NCI-H774 (cell line): ENCODE data around the gene TMEM144.
"Not testable (repeated sequence)": the region's sequence is repeated elsewhere in the genome, so short reads cannot be mapped to it uniquely, and the experiment has no call there.

ENCODE experiments used
- DNase-seq: peaks from one replicate; lab custom pipeline; 2025; lab: John Stamatoyannopoulos, UW

The TMEM144 gene

DNA sequence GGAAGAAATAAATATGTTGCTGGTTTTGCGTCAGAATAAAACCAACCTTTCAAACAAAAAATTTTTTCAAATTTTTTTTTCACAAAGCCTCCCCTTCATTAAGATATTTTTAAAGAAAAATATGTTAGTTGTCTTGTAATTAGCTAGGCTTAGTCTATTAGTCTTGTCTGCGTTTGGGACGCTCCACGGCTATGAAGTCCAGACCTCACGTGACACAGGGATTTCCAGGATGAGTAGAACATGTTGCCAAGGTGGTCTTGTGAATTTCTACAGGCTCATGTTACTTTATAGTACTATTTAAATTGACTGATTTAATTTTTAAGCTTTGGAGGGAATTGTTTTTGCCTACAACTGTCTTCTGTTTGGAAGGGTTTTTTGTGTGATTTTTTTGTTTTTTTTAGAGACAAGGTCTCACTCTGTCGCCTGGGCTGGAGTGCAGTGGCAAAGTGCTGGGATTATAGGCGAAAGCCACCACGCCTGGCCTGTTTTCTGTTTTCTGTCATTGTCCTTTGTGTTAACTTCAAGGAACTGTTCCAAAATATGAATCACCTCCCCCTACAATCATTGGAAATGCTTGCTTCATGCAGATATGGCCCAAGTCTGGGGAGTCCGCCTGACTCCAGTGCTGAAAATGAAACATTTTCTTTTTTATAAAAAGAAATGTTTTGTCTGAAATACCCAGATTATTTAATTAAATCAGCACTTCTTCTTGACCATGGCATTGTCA lies 26.2 kb downstream of the TMEM144 start:
- DNase-seq, result no peak

DNA sequence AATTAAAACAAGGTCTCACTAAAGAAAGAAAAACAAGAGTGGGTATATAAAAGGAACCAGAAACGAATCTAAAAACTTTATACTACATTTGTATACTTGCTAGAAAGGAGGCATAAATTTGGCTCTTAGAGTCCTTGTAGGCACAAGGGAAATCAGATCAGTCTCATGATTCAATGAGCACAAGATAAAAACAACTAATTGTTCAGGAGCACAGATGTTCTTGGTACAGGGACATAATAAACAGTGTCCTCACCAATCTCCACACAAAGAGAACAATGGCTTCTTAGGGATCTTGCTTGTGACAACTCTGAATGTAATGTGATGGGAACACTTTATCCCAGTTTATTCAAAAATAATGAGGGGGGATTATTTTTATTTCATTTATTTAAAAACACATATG lies 28.3 kb downstream of the TMEM144 start:
- no peak for DNase-seq

GRCh38 chr4:158239196-158239595 lies 28.9 kb downstream of the TMEM144 start:
- no peak for DNase-seq

DNA sequence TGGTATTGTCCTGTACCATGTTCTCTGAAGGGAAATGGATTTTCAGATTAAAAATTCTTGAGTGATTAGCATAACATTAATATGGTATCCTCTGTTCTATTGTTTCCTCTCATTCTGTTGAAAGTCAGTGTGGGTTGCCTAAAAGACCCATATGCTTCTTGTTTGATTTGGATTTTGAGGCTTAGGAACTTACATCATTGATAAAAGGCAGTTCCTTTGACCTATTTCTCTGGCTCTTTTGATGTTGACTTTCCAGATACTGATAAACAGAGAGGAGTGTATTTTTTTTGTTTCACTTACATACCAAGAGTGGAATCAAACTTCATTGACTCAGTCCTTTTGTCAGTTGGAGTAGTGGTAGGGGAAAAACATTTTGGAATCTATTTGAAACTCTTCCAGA lies 32.8 kb downstream of the TMEM144 start:
- no peak for DNase-seq

GRCh38 chr4:158250321-158250720 lies 40.0 kb downstream of the TMEM144 start:
- no peak for DNase-seq

- no peak for DNase-seq
Measured at GRCh38 chr4:158253350-158253980, 43.2 kb downstream of the TMEM144 start.

DNA sequence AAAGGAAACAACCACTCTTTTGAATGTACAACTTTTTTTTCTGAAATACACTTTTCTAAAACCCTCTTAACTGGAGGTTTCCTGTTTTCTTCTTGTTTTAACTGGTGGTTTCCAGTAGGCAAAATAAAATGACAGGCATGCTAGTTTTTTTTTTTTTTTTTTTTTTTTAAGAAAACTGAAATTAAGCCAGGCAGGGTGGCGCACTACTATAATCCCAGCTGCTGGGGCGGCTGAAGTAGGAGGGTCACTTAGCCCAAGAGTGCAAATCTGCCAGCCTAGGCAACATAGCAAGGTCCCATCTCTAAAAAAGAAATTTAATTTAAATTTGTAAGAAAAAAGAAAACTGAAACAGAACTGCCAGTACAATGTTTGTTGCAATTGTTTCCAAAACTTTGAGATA lies 44.0 kb downstream of the TMEM144 start:
- DNase-seq, result no peak

- DNase-seq, result peak; percentile 6
Measured at GRCh38 chr4:158255727-158256324, 45.5 kb downstream of the TMEM144 start.

DNA sequence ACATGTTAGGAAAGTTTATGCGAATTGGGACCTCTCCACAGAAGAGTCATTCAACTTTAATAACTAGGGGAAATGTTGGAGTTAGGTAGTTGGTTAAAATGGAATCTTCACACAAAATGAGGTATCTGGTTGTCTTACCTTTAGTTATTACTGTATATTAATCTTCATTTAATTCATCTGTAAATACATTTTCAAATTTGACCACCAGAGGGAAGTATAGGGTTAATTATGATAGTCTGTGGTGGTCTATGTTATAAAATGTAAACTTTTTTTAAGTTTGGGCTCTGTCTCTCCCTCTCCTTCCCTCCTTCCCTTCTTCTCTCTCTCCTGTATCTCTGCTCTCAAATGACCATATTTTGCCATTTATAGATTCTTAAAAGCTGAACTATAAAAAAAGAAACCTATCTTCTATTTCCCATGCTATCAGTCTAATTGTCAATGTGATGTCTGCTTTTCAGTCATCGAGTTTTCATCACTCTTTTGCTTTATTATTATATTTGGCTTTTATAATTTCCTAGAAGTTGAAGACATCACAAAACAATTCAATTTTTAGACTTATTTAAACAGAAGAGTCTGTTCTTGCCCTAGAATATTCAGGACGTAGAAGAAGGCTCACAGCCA lies 49.8 kb downstream of the TMEM144 start:
- DNase-seq, result no peak

DNA sequence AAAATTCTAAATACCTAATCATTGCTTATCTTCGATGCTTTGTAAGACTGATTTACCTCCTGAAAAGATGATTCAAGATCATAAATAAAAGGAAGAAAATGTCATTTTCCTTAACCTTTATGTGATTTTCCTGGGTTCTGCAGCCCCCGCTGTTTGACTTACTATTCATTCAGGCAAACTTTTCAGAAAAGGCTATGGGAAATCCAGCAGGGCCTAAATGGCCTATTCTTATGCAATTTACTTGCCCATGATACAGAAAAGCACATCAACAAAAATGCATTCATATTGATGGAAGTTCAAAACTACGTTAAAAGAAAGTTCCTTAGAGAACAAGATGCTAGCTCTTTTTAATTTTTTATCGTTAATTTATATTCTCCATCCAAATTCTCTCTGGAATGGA lies 51.2 kb downstream of the TMEM144 start:
- DNase-seq, result no peak

GRCh38 chr4:158268553-158268952 lies 58.3 kb downstream of the TMEM144 start:
- DNase-seq, result no peak

DNA sequence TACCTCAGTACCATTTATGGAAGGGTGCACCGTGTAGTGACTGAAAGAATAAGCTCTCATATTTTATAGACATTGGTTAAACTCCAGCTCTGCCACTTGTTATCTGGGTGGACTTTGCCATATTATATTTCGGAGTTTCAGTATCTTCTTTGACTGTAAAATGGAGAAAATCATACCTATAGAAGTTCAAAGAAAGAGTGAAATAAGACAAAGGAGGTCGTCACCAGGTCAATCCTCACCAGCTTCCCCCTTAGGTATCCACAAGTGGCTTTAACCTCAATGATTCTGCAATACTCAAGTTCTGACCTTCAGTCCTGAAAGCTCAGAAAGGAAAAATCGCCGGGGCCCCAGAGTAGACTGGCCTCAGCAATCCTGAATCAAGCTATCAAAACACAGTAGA lies 64.3 kb downstream of the TMEM144 start:
- DNase-seq, result no peak

GRCh38 chr4:158277558-158277957 lies 67.3 kb downstream of the TMEM144 start:
- DNase-seq, result no peak

DNA sequence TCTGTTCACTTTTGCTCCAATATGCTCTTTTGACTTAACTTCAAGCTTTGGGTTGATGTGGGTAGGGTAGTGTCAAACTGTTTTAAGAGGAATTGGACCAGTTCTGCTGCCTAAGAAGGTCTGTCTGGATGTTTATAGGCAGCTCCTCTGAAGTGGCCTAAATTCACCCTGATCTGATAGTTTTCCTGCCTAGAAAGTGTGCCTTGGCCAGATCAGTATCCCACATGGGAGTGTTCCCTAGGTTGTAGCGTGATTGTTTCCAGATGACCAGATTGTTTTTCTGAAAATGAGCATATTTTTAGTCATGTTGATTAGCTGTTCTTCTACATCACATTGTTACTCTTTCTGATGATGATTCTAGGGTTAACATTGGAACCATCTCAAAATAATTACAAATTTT lies 68.8 kb downstream of the TMEM144 start:
- DNase-seq, result not testable (repeated sequence)

- DNase-seq, result no peak
Measured at GRCh38 chr4:158280856-158281255, 70.6 kb downstream of the TMEM144 start.

- no peak for DNase-seq
Measured at GRCh38 chr4:158282252-158282651, 72.0 kb downstream of the TMEM144 start.

DNA sequence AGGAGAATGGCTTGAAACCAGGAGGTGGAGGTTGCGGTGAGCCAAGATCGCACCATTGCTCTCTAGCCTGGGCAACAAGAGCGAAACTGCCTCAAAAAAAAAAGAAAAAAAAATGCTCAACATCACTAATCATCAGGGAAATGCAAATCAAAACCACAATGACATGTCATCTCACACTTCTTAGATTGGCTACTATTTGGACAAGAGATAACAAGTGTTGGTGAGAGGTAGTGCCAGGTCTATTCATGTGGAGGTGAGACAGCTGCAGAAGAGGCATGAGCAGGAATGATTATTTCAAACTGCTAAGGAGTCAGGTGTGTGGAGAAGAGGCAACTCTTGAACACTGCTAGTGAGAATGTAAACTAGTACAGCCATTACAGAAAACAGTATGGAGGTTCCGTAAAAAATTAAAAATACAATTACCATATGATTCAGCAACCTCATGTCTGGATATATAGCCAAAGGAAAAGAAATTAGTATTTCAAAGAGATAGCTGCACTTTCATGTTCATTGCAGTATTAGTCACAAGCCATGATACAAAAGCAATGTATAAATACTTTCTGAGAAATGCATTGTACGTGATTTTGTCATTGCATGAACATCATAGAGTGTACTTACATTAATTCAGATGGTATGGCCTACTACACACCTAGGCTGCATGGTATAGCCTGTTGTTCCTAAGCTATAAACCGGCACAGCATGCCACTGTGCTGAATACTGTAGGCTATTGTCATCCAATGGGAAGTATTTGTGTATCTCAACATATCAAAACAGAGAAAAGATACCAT lies 75.3 kb downstream of the TMEM144 start:
- DNase-seq, result no peak

GRCh38 chr4:158290912-158291311 lies 80.6 kb downstream of the TMEM144 start:
- DNase-seq, result no peak

DNA sequence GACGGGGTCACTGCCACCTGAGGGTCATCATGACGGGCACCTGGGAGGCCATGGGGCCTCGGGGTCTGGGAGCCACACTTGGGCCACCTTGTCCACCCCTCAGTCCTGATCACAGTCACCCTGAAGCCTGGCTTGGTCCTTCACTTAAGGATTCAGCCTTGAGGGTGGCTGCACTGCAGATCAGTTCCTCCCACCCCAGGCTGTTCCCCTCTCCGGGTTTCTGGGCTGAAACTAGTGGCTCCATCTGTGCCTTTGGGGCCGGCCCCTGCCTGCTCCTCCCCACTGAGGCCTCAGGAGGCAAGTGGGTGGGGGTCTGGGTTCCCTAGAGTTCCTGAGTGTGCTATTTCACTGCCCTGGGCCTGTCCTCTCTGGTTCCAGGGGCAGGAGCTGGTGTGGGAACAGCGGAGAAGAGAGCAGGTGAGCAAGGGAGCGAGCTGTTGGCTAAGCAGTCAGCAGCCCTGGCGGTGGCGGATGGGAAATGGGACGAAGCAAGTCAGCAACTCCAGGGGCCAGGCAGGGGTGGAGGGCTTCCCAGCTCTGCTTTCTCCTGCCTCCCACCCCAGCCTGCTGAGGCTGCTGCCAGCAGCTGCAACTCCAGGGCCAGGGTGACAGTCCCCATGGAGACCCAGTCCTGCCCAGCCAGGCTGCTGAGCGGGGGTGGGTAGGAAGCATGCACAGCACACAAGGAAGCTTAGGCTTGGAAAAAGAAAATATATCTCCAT lies 81.2 kb downstream of the TMEM144 start:
- no peak for DNase-seq

DNA sequence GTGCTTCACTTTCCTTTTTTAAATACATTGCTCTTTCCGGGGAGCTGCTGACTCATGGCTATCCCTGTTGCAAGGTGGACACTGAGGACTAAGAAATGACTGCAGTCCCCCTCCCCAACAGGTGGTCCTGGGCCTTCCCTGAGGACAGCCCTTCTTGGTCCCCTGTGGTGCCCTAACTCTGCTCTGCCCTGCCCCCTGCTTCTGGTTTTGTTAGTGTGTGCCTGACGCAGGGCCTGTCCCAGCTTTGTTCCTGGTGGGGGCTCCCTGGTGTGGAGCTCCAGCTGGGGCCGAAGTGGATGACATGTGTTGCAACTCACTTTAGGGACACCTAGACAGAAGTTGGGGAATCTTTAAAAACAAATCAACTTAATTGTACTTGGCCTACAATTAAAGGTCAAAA lies 81.9 kb downstream of the TMEM144 start:
- no peak for DNase-seq

DNA sequence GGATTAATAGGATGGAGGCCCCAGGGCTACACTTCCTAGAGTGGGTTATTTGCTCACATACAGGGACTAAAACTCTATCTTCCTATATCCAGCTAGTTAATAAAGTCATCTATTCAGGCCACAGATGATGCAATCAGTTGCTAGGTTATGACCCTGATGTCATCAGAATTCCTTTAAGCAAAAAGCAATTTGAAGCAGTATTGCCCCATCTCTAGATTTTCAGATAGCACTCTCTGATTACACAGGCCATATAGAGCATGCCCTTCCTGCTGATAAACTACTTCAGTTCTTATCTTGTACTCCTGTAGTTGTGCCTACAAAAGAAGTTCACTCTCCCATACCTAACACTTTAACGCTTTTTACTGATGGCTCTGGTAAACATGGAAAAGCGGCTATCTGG lies 84.8 kb downstream of the TMEM144 start:
- DNase-seq, result no peak

GRCh38 chr4:158297866-158298265 lies 87.6 kb downstream of the TMEM144 start:
- DNase-seq, result no peak
